K562 (cell line): ENCODE results near the gene CDK14. TPM values are rescaled to one million over a fixed set of nuclear protein-coding genes. Genes with fewer than 3 reads are reported as not detected.

Experiments used
- ARID1B ChIP-seq: fragments of 450-650 bp; IDR thresholded peaks from 2 replicates; pipeline ENCODE4 v1.6.1; 2016; ENCODE audit warnings: antibody characterized with exemption, mild to moderate bottlenecking, inconsistent platforms
- BCL6 ChIP-seq: fragments of 250-450 bp; sonication (Bioruptor Pico); IDR thresholded peaks from 2 replicates; pipeline ENCODE4 v1.4.0; 2020
- CHD7 ChIP-seq: fragments of 200-600 bp; sonication (generic); IDR thresholded peaks from one replicate; pipeline ENCODE4 v1.6.1; 2012; ENCODE audit warnings: mild to moderate bottlenecking, low read depth, low read length, inconsistent platforms
- E2F6 ChIP-seq, 2 experiments: IDR thresholded peaks; 2 replicates each; pipeline ENCODE4 v1.6.1; 2011; ENCODE audit warnings: borderline replicate concordance in 1 of 2, control low read depth in 1 of 2, low read depth in 1 of 2, low read length in 1 of 2, mild to moderate bottlenecking in 1 of 2, mixed read lengths in 1 of 2, moderate library complexity in 1 of 2; ENCODE audit not compliant: insufficient read depth in 1 of 2, insufficient read length in 1 of 2, poor library complexity in 1 of 2, severe bottlenecking in 1 of 2; ENCODE audit errors: extremely low read depth in 1 of 2
- ETV6 ChIP-seq, 3 experiments: fragments of 150-350 bp in 1 of 3; sonication (generic) in 1 of 3; formaldehyde crosslinking in 1 of 3; IDR thresholded peaks; 2 replicates each; pipeline versions ENCODE4 v1.6.1 to v1.8.0; 2014 to 2022; ENCODE audit warnings: borderline replicate concordance in 2 of 3, low read depth in 2 of 3, antibody characterized with exemption in 1 of 3, low read length in 1 of 3, mild to moderate bottlenecking in 1 of 3, missing genetic modification reagents in 1 of 3
- FOXK2 ChIP-seq, 2 experiments: fragments of 450-650 bp; IDR thresholded peaks in 1 of 2; conservative IDR thresholded peaks in 1 of 2; 2 replicates each; pipeline ENCODE4 v1.6.1; 2016; ENCODE audit warnings: low read depth in 2 of 2, mild to moderate bottlenecking in 1 of 2
- GABPB1 ChIP-seq: sonication (generic); formaldehyde crosslinking; IDR thresholded peaks from 2 replicates; pipeline ENCODE4 v1.8.0; 2022; ENCODE audit warnings: mild to moderate bottlenecking, missing genetic modification reagents
- NFE2L1 ChIP-seq: fragments of 450-650 bp; IDR thresholded peaks from 2 replicates; pipeline ENCODE4 v1.6.1; 2016; ENCODE audit warnings: missing genetic modification characterization, low read depth, mild to moderate bottlenecking, missing compliant biosample characterization, moderate library complexity, borderline replicate concordance
- POLR2H ChIP-seq: IDR thresholded peaks from 2 replicates; pipeline ENCODE4 v1.6.1; 2016; ENCODE audit warnings: missing genetic modification characterization, low read depth, mild to moderate bottlenecking, control low read depth, missing compliant biosample characterization, moderate library complexity
- THRAP3 ChIP-seq: fragments of 450-650 bp; IDR thresholded peaks from 2 replicates; pipeline ENCODE4 v1.6.1; 2016; ENCODE audit warnings: mild to moderate bottlenecking, inconsistent platforms, borderline replicate concordance
- ZNF212 ChIP-seq: fragments of 450-650 bp; formaldehyde crosslinking; IDR thresholded peaks from 2 replicates; pipeline ENCODE4 v1.4.0; 2020; ENCODE audit warnings: mild to moderate bottlenecking
- ZNF695 ChIP-seq: fragments of 450-650 bp; formaldehyde crosslinking; IDR thresholded peaks from 2 replicates; pipeline ENCODE4 v1.4.0; 2020; ENCODE audit warnings: mild to moderate bottlenecking, moderate library complexity
- ZNF75A ChIP-seq: fragments of 450-650 bp; formaldehyde crosslinking; IDR thresholded peaks from 2 replicates; pipeline ENCODE4 v1.4.0; 2020; ENCODE audit warnings: mild to moderate bottlenecking
- polyA plus RNA-seq, 8 experiments: library from polyadenylated mRNA; depleted of rRNA in 4 of 8; stranded (reverse) in 5 of 8; unstranded in 3 of 8; fragments of >200 nt; fragmentation: Nextera tagmentation in 2 of 8; fragmentation: Illumina TruSeq in 1 of 8; extraction: Ambion mirVana in 2 of 8; extraction: Trizol in 1 of 8; gene quantifications; 2 replicates each; pipeline versions ENCODE4 v1.2.1 to v1.2.3, GENCODE V29; 2011 to 2014; ENCODE audit warnings: inconsistent platforms in 1 of 8, missing spikeins in 1 of 8
- total RNA-seq, 7 experiments: library from RNA; depleted of rRNA in 6 of 7; stranded (reverse); fragments of >200 nt in 6 of 7; fragmentation: Illumina TruSeq in 2 of 7; extraction: Trizol in 2 of 7; gene quantifications; 2 replicates each; pipeline versions ENCODE4 v1.2.1 to v1.2.3, GENCODE V29; 2011 to 2021; ENCODE audit warnings: low replicate concordance in 1 of 7

CDK14 gene
- total and polyA plus RNA-seq, 9 of the 15 experiments (the other 6 are each of a cell fraction or from before 2014, with no cell fraction given): 0.03 to 0.91 (median 0.16) TPM

GRCh38 chr7:91201442-91202113 lies 605.5 kb downstream of the CDK14 start (continued):
- TF ChIP-seq CHD7: no peak
- TF ChIP-seq E2F6 (IDR thresholded peaks at IDR 0.05; ENCODE audit: borderline replicate concordance in 1 of 2, extremely low read depth in 1 of 2, insufficient read depth in 1 of 2, insufficient read length in 1 of 2, low read depth in 1 of 2, low read length in 1 of 2, poor library complexity in 1 of 2, severe bottlenecking in 1 of 2): no peak
- no peak for TF ChIP-seq GABPB1 (CRISPR knock-in tag)
- no peak for TF ChIP-seq POLR2H (tag)
- TF ChIP-seq NFE2L1 (tag): no peak
- TF ChIP-seq ARID1B: no peak
- TF ChIP-seq ETV6 (IDR thresholded peaks at IDR 0.05; ENCODE audit: borderline replicate concordance in 1 of 2, low read depth in 2 of 2, low read length in 1 of 2): no peak
- TF ChIP-seq ETV6 (CRISPR knock-in tag; IDR thresholded peaks at IDR 0.05; ENCODE audit: borderline replicate concordance): no peak
- TF ChIP-seq ZNF75A: no peak
- TF ChIP-seq THRAP3: no peak
- TF ChIP-seq ZNF695 (CRISPR knock-in tag): no peak
- no peak for TF ChIP-seq ZNF212
- no peak for TF ChIP-seq BCL6
- no peak for TF ChIP-seq FOXK2 (conservative IDR thresholded peaks at IDR 0.05 in 1 of 2, IDR thresholded peaks at IDR 0.05 in 1 of 2; ENCODE audit: low read depth in 2 of 2)
